ENCODE results near the gene ATL3. TPM values are rescaled to one million over a fixed set of nuclear protein-coding genes. Genes with fewer than 3 reads are reported as not detected.
A peak's percentile ranks its signal among the peaks of the same experiment; 100 is the strongest.
"Not testable (repeated sequence)": the region's sequence is repeated elsewhere in the genome, so short reads cannot be mapped to it uniquely, and the experiment has no call there.

The ATL3 gene
- total RNA-seq, 1 experiment from 2014 or later: 19.3 TPM

DNA sequence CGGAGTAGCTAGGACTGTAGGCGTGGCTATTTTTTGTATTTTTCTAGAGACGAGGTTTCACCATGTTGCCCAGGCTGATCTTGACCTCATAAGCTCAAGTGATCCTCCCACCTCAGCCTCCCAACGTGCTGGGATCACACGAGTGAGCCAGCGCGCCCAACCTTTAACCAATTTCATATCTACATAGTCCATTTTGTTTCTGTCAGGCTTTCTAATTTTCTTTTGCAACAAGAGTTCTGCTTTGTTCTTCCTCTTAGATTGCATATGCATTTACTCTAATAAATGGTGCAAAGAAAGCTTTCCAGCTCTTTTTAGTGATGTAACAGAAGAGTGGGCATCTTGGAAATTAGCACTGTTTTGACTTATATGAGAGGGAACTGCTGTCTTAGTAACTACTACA lies 23.4 kb upstream of the ATL3 start:
- DNase-seq: no peak
- Histone ChIP-seq H3K4me3 (ENCODE audit: insufficient read depth, low read depth, low read length) (no peak overlapping the region), H3K27me3 (ENCODE audit: control insufficient read depth, insufficient read depth, low read length) (no peaks in the 10 kb centered on the region), H3K36me3 (replicated peaks; ENCODE audit: control insufficient read depth, insufficient read depth, low read length) (peaks cover 1% of the 10 kb centered on the region; the same call in 1 of the 2 replicates)

DNA sequence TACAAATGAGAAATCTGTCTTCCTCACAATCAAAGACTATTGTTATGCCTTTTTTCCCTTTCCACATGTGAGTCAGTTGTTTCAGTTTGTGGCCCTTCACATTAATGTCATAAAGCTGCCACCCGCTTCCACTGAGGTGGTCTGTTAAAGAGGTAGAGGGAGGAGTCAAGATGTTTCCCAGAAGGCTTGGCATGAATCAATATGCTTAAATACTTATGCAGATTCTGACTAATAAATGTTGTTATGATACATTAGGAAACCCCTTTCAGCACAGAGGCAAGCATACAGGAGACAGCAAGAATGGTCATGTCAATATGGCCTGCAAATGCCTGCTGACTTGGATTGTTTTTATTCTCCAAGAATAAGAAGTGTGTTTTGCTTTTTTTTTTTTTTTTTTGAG lies 16.7 kb upstream of the ATL3 start:
- Histone ChIP-seq H3K36me3 (replicated peaks; ENCODE audit: control insufficient read depth, insufficient read depth, low read length) (peaks cover 1% of the 10 kb centered on the region), H3K4me3 (ENCODE audit: insufficient read depth, low read depth, low read length) (no peak overlapping the region), H3K27me3 (ENCODE audit: control insufficient read depth, insufficient read depth, low read length) (no peaks in the 10 kb centered on the region)
- no peak for DNase-seq

DNA sequence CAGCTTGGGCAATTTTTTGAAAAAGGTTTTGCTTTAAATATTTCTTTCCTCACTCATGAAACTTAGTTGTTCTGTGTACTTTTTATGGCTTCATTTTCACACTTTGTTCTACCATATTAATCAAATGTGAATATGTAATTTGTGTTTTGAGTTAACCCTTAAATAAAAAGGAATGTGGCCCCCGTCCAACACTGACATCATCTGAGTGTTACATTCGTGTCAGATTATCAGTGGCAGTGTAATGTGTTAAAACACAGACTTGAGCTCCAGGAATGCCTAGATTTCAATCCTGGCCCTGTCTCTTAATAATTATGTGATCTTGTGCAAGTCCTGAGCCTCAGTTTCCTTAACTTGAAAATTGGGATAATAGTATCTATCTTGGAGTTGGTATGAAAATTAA lies 15.8 kb upstream of the ATL3 start:
- no peak for DNase-seq
- H3K4me3 ChIP-seq (ENCODE audit: insufficient read depth, low read depth, low read length): no peak overlapping the region
- peaks cover 1% of the 10 kb centered on the region for H3K36me3 ChIP-seq (replicated peaks; ENCODE audit: control insufficient read depth, insufficient read depth, low read length)
- no peaks in the 10 kb centered on the region for H3K27me3 ChIP-seq (ENCODE audit: control insufficient read depth, insufficient read depth, low read length)

DNA sequence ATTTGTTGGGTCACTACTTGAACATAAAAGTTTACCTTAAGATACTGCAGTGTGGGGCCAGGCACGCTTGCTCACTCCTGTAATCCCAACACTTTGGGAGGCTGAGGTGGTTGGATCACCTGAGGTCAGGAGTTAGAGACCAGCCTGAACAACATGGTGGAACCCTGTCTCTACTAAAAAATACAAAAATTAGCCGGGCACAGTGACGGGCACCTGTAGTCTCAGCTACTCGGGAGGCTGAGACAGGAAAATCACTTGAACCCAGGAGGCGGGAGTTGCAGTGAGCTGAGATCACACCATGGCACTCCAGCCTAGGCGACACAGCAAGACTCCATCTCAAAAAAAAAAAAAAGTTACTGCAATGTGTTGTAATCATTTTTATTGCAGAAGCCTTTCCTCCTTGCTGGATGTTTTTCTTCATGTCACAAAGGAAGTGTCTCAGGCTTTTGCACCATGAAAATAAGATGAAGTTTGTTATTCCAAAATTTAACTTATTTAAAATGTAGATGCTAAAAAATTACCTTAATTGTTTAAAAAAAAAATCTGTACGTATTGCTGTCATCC lies 14.1 kb upstream of the ATL3 start:
- DNase-seq; H3K27me3 ChIP-seq (ENCODE audit: control insufficient read depth, insufficient read depth, low read length); H3K4me3 ChIP-seq (ENCODE audit: insufficient read depth, low read depth, low read length); H3K36me3 ChIP-seq (replicated peaks; ENCODE audit: control insufficient read depth, insufficient read depth, low read length): not testable (repeated sequence)

DNA sequence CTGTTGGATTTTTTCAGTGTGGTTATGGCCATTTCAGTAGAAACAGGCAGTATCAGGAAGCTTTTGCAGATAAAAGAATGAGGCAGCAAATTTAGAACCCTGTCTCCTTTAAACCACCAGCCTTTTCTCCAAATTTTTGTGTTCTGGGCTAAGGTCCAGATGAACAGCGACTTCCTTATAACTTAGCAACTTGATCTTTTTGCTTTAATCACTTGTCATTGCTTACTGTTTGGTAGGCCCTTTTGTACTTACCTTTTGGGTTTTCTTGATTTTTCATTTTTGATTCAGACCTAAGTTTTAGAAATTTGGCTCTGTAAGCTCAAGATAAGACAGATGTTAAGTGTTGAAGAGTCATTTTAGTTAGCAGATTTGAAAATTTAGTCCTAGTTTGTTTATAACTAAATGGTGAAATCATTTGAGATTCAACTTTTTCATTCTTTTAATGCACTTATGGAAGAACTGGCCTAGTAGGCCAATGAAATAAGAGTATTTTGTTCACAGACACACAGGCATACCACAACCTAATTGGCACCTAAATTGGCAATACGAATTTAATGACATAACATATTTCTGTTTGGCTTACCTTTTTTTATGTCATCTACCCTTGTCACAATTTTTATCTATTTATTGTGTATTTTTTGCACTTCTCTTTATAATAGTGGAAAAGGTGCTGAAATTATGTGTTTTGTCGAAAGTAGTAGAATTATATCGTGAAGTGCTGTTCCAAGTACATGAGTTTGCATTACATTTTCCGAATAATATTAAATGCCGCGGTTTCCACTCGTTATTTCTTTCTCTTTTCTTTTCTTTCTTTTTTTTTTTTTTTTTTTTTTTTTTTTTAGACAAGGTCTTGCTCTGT lies 12.2 kb upstream of the ATL3 start:
- no peaks in the 10 kb centered on the region for H3K27me3 ChIP-seq (ENCODE audit: control insufficient read depth, insufficient read depth, low read length)
- H3K36me3 ChIP-seq (replicated peaks; ENCODE audit: control insufficient read depth, insufficient read depth, low read length): no peaks in the 10 kb centered on the region; the same call in 1 of the 2 replicates
- DNase-seq: no peak
- H3K4me3 ChIP-seq (ENCODE audit: insufficient read depth, low read depth, low read length): peak overlapping the region; percentile 61

DNA sequence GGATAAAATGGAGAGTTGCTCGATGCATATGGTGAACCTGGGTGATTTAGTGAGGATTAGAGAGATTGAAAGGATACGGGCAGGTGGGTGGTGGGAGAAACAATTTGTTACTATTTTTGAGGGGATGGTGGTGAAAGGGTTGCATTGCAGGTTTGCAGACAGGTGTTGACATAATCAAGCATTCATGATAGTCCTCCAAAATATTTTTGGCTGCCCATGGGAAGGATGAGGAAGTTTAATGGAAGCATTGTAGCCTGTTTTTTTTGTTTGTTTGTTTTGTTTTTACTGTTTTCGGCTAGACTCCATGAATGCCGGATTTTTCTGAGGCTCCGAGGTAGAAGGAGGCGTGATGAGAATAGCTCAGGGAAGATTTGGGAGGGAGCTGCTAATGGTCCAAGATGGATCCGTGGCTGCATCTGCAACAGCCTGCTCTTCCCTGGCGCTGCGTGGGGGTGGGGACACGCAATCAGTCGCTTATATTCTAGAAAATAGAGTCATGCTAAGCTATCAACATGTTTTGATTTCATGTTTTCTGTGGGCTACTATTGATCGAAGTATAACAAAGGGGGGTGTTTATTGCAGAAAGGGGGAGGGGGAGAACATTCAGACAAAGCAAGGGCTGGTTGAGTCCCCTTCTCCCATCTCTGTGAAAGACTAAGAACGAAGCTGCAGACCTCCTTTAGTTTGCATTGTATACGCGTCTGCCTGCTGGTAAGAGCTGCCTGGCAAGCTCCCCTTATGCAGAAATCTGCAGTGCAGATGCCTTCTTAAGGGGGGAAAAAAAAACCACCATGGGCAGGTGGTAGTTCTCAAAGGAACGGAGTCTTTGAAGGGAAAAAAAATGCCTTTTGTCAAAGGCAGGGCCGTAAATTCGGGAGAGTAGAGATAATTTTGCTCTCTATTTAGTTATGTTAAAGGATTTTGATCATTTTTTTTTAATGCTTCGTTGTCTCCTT lies 11.2 kb upstream of the ATL3 start:
- no peaks in the 10 kb centered on the region for H3K27me3 ChIP-seq (ENCODE audit: control insufficient read depth, insufficient read depth, low read length)
- H3K36me3 ChIP-seq (replicated peaks; ENCODE audit: control insufficient read depth, insufficient read depth, low read length): no peaks in the 10 kb centered on the region
- peak; percentile 68 for DNase-seq
- peak overlapping the region; percentile 61 for H3K4me3 ChIP-seq (ENCODE audit: insufficient read depth, low read depth, low read length)

DNA sequence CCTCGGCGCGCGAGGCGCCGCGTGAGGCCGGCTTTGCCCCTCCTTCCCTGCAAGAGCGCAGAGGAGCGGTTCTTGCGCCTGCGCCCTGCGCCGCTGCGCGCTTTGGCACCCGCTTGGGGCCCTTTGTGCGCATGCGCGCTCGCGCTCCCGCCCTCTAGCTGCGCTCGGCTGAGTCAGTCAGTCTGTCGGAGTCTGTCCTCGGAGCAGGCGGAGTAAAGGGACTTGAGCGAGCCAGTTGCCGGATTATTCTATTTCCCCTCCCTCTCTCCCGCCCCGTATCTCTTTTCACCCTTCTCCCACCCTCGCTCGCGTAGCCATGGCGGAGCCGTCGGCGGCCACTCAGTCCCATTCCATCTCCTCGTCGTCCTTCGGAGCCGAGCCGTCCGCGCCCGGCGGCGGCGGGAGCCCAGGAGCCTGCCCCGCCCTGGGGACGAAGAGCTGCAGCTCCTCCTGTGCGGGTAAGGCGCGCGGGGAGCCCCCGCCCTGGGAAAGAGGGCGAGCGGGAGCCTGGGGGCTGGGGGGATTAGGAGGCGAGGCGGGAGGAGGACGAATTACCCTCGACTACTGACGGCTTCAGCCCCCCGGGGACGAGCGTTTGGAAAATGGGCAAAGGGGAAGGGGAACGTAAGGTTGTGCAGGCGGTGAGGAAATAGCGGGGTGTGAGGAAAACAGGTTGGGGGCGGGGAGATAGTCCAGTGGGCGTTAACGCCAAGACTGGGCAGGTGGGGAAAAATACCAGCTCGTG lies 10.3 kb upstream of the ATL3 start, which contains the start of gene RTN3:
Gene RTN3, plus strand, starts transcription at position 180 of the 745 bp plus-strand sequence. Its CDS starts 137 bp downstream, at position 317.
- Histone ChIP-seq H3K27me3 (ENCODE audit: control insufficient read depth, insufficient read depth, low read length) (no peaks in the 10 kb centered on the region), H3K36me3 (replicated peaks; ENCODE audit: control insufficient read depth, insufficient read depth, low read length) (no peaks in the 10 kb centered on the region), H3K4me3 (ENCODE audit: insufficient read depth, low read depth, low read length) (peak within 1 kb of the TSS; percentile 61)
- peak; percentile 99 for DNase-seq

DNA sequence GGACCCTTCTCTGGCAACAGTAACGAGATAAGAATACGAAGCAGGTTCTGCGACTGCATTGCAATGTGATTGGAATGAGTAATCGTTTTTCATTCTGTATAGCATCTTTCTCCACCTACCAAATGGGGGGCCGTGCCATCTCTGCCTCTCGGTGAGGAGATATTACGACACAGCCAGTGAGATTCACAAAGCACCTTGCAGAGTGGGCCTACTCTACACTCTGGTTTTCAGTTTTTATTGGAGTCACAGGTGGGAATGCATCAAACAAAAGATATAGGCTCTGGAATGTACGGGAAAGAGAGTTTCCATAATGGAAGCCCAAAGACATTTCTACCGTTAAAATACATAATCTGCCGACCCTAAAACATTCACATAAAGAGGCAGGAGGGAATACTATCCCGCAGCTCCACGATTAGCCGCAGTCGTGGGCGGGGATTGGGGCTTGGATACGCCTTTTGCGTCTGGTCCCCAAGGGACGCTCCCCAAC lies 9.7 kb upstream of the ATL3 start:
- Histone ChIP-seq H3K27me3 (ENCODE audit: control insufficient read depth, insufficient read depth, low read length) (no peaks in the 10 kb centered on the region), H3K36me3 (replicated peaks; ENCODE audit: control insufficient read depth, insufficient read depth, low read length) (no peaks in the 10 kb centered on the region), H3K4me3 (ENCODE audit: insufficient read depth, low read depth, low read length) (peak overlapping the region; percentile 61)
- DNase-seq: peak; percentile 30

DNA sequence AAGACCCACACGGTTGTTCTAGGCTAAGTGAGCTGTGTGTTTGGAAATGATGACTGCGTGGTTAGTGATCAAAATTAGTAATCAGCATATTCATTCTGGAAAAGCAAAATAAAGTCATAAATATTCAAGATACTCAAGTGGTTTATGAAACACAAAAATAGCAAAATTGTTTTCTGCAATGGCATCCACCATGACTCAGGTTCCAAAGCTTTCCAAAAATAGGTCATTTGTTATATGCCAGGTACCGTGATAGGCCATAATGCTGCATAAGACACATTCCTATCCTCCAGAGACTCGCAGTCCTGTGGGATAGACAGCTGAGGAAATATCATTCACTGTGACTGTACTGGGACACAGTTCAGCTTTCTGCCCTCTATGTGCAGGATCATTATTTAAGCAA lies 2.4 kb upstream of the ATL3 start:
- no peak for DNase-seq
- no peak overlapping the region for H3K4me3 ChIP-seq (ENCODE audit: insufficient read depth, low read depth, low read length)
- no peaks in the 10 kb centered on the region for H3K36me3 ChIP-seq (replicated peaks; ENCODE audit: control insufficient read depth, insufficient read depth, low read length)
- H3K27me3 ChIP-seq (ENCODE audit: control insufficient read depth, insufficient read depth, low read length): peaks cover 1% of the 10 kb centered on the region; the same call in 1 of the 2 replicates

DNA sequence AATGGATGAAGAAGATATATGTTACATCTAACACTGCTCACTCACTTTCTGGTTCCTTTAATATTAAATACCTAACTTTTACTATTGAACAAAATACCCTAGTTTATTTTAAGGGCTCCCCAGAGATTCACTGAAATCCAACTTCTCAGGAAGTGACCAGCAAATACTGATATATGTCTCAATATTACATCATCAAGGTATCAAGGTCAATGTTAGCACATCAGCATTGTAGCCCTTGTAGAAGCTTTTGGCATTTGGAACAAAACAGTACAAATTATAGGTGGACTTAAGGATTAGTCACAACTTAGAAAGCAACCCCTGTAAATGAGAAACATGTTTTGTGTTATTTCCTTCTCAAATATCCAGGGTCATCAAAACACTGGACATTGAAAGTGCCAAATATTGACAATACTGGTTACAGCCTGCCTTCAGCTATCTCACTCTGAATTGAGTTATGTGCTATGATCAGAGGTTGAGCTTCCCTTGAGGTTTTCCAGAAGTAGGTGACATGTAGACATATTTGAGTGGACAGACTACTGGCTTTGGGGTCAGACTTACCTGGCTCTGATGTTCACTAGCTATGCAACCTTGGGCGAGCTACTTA lies 1.9 kb upstream of the ATL3 start:
- Histone ChIP-seq H3K27me3 (ENCODE audit: control insufficient read depth, insufficient read depth, low read length) (peaks cover 1% of the 10 kb centered on the region; the same call in 1 of the 2 replicates), H3K4me3 (ENCODE audit: insufficient read depth, low read depth, low read length) (no peak overlapping the region), H3K36me3 (replicated peaks; ENCODE audit: control insufficient read depth, insufficient read depth, low read length) (no peaks in the 10 kb centered on the region)
- DNase-seq: no peak

DNA sequence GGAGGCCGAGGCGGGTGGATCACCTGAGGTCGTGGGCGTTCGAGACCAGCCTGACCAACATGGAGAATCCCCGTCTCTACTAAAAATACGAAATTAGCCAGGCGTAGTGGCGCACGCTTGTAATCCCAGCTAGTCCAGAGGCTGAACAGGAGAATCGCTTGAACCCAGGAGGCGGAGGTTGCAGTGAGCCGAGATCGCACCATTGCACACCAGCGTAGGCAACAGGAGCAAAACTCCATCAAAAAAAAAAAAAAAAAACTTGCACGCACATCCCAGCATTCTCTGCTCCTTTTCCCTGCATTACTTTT lies 934 bp upstream of the ATL3 start:
- DNase-seq: no peak
- no peaks in the 10 kb centered on the region for H3K36me3 ChIP-seq (replicated peaks; ENCODE audit: control insufficient read depth, insufficient read depth, low read length)
- no peak overlapping the region for H3K4me3 ChIP-seq (ENCODE audit: insufficient read depth, low read depth, low read length)
- H3K27me3 ChIP-seq (ENCODE audit: control insufficient read depth, insufficient read depth, low read length): peaks cover 1% of the 10 kb centered on the region; the same call in 1 of the 2 replicates

DNA sequence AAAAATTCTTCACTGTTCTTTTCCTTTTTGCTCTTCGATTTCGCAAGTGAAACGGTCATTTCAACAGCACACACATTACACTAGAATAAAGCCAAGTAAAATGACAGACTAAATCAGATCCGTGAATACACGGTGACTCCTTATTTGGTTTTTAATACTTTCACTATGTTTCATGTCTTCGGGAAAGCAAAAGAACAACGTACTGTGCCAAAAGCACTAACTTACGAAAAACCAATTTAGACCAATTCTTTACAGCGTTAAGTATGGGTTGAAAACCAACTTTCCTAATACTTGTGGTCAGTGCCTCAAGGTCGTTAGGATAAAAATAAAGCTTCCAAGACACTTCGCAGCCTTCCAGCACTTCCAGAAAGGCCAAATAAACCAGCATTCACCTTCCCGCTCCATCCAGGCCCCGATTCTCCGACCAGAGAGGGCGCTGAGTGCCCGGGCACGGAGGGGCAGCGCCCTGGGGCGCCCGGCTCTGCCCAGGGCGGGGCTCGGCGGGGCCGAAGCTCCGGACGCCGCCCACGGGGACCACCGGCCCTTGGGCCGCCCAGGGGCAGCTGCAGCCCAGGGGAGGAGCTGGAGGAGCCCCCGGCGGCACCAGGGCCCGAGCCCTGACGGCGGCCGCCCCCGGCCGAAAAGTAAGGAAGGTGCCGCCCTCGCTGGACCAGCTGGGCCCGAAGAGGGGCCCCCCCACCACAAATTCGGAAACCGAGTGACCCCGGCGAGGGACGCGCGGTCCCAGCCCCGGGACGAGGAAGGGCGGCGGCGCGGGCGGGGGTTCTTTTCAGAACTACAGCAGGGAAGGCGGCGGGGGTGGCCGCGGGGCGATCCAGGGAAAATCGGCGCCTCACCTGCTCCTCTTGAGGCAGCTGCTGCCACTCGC lies 499 bp downstream of the ATL3 start:
- Histone ChIP-seq H3K4me3 (ENCODE audit: insufficient read depth, low read depth, low read length) (peak overlapping the region; percentile 65), H3K27me3 (ENCODE audit: control insufficient read depth, insufficient read depth, low read length) (peaks cover 1% of the 10 kb centered on the region; the same call in 1 of the 2 replicates), H3K36me3 (replicated peaks; ENCODE audit: control insufficient read depth, insufficient read depth, low read length) (no peaks in the 10 kb centered on the region)
- peak; percentile 90 for DNase-seq

DNA sequence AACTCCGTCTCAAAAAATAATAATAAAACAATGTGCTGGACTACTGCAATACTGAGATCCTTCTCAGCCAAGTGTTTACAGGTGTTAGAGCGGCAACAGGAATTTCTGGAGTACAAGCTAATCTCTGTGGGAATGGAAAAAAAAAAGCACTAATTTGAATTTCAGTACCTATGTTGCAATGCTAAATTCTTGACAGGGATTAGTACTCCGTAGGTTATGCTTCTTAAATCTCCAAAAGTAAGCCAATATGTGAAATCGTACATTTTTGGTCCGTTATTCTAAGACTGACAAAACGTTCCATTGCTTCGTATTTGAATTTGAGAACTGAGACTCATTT lies 1.1 kb downstream of the ATL3 start:
- no peak for DNase-seq
- peaks cover 1% of the 10 kb centered on the region; the same call in 1 of the 2 replicates for H3K27me3 ChIP-seq (ENCODE audit: control insufficient read depth, insufficient read depth, low read length)

More for the DNA sequence above, 1.1 kb downstream of the ATL3 start:
- Histone ChIP-seq H3K4me3 (ENCODE audit: insufficient read depth, low read depth, low read length) (peak overlapping the region; percentile 65; the same call in 1 of the 2 replicates), H3K36me3 (replicated peaks; ENCODE audit: control insufficient read depth, insufficient read depth, low read length) (no peaks in the 10 kb centered on the region)

Data from H7 (cell line).